GM12872 (cell line): ENCODE measurements around the gene SSRP1.

Source experiments
- CTCF ChIP-seq: IDR thresholded peaks from 3 replicates; pipeline ENCODE4 v1.5.1; 2011; ENCODE audit warnings: low read depth, mild to moderate bottlenecking, low read length, moderate library complexity; ENCODE audit not compliant: insufficient read depth

Gene SSRP1

DNA sequence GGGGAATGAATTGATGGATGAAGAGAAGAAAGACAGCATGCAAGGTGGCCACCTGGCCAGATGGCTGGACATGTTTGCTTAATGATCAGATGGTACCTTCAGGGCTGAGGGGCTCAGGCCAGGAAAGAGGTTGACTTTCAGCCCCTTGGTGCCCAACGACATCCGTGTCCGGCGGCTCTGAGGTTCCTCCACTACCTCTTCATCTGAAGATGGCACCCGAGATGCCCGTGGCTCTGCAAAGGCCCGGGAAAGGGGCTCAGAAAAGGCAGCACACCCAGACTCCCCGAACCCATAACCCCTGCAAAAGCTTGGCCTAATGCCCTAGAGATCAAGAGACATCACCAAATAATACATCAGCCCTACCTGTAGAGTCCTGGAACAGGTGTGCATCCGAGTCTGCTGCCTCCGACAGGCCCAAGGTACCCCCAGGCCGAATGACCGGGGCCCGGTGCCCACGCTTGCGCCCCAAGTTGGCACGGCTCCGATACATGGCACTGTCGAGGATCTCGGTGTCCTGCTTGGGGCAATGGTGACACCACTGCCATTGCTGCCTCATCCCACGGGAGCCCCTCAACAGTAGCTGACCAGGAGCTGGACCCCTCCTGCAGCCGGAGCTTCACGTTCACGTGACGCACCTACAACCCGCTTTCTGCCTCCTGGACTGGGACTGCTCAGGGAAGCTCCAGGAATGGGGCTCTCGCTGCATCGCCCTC lies 33.8 kb downstream of the SSRP1 start:
- TF ChIP-seq CTCF, result no peak

- no peak for TF ChIP-seq CTCF
Measured at GRCh38 chr11:57300785-57301184, 34.9 kb downstream of the SSRP1 start.

DNA sequence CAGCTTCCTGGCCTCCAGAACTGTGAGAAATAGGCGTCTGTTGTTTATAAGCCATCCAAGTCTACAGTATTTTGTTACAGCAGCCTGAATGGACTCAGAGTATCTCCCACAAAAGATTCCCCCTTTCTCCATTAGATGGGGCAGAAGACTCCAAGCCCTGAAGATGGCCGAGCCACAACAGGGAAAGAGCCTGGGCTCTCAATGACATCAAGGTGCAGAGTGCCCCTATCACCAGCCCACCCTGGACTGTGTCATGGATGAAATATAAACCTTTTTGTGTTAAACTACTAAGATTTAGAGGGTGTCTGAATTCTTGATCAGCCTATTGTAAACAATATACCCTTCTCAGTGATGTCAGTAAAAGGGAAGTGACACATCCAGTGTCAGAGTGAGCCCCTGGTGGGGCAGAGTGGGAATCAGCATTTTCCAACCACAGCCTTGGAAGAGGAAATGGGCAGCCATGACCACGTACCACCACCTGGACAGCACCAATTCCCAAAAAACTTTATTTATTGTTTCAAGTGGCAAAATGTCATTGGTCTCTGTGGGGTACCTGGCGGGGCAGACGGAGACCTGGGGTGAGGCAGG lies 36.4 kb downstream of the SSRP1 start:
- no peak for TF ChIP-seq CTCF

DNA sequence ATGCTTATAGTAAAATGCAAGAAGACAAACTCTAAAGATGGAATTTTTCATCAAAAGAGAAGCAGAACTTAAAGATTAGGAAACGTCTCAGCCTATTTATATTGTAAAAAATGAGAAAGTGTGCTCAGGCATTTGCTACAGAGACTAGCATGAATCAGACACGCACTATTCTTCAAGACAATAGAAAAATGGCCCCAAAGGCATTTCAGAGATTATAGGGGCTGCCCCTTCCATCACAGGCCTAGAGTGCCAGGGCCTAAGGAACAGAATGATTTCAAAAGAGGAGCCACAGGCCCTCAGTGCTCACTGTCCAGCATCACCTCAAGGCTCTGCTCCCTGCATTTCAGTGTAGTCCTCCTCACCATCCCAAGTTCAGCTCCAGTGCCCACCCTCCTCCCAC lies 38.5 kb downstream of the SSRP1 start:
- no peak for TF ChIP-seq CTCF

DNA sequence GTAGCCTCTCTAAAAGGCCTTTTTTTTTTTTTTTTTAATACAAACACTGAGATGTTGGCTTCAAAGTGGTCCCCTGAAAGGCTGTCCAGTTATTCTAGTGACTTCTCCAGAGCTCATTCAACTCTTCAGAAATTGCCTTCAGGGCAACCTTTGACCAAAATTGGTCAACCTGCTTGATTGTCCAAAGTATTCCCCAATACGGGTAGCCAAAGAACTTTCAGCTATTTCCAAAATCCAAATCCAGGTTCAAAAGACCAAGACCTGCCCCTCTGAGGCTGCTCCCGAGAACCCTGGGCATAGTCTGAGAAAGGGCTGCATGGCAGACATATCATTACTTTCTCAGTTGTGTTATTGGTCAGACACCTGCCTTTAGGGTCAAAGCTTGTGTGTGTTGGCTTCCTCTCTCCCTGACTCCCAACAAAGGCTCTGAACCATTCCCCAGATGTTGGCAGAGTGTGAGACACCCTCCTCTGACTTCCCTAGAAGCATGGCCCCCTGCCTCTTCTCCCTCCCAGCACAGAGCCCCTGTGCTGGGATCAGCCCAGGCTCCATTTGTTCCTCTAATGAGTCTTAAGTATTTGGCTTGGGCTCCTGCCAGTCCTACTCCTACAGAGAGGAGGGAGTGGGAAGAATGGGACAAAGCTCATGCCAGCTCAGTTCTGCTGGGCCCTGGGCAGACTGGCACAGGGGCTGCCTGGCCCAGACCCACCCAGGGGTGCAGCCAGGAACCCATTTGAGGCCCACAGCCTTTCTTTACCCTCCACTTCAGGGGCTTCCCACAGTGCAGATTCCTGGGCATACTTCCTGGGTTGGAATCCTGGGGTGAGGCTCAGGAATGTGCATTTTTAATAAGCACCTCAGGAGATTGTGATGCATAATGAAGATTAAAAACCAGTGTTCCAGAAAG lies 41.2 kb downstream of the SSRP1 start:
- TF ChIP-seq CTCF, result no peak

DNA sequence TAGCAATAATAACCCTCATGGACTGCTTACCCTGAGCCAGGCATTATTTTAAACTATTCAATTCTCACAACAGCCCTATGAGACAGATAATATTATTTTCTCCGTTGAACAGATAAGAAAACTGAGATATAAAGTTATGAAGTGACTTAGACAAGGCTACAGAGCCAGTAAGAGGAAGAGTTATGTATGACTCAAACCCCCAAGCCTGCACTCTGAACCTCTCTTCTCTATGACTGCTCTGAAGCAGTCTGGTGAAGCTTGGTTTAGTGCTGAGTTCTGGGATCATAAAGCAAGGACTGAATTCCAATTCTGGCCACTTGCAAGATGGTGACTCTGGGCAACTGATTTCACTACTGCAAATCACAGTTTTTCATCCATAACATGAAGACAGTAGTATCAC lies 45.4 kb downstream of the SSRP1 start:
- no peak for TF ChIP-seq CTCF
